Caco-2 (cell line): ENCODE results near the gene MORN5. TPM values are rescaled to one million over a fixed set of nuclear protein-coding genes. Genes with fewer than 3 reads are reported as not detected.

Experiments used
- BruUV-seq: library from RNA; stranded (reverse); fragments of 400-500 nt; replicated peaks from 2 replicates; lab custom pipeline; 2021; lab: Mats Ljungman, UMichigan
- CTCF ChIA-PET: fragments of 300-600 bp; sonication (Branson Sonifier 250); formaldehyde crosslinking; loops from one replicate; lab custom pipeline; 2022; ENCODE audit warnings: antibody characterized with exemption; lab: Charles Lee
- POLR2A ChIA-PET: fragments of 300-600 bp; sonication (Branson Sonifier 250); formaldehyde crosslinking; loops from one replicate; lab custom pipeline; 2022; ENCODE audit warnings: antibody characterized with exemption; lab: Charles Lee
- DNase-seq, 2 experiments: peaks; one replicate each; pipeline versions ENCODE4 v3.0.0 to v3.0.0-alpha.2; 2020 to 2022
- H3K27me3 ChIP-seq: replicated peaks from 2 replicates; pipeline ENCODE4 v1.6.0; 2011; ENCODE audit warnings: low read length; ENCODE audit not compliant: control insufficient read depth, insufficient read depth
- H3K36me3 ChIP-seq: 2 replicates; pipeline ENCODE4 v1.5.1; 2011; ENCODE audit warnings: low read length; ENCODE audit not compliant: control insufficient read depth, insufficient read depth
- H3K4me1 ChIP-seq: fragments of 250-450 bp; sonication (Bioruptor Pico); 2 replicates; pipeline ENCODE4 v1.5.1; 2020; ENCODE audit warnings: mild to moderate bottlenecking
- H3K4me3 ChIP-seq: 2 replicates; pipeline ENCODE4 v1.5.1; 2011; ENCODE audit warnings: low read depth, mild to moderate bottlenecking, control low read depth, low read length
- H3K9me3 ChIP-seq: fragments of 250-450 bp; sonication (Bioruptor Pico); 2 replicates; pipeline ENCODE4 v1.5.1; 2020; ENCODE audit warnings: mild to moderate bottlenecking, moderate library complexity
- H3K27ac Mint-ChIP-seq: one replicate; pipeline ENCODE4 v1.8.0; 2022; ENCODE audit warnings: mixed read lengths; ENCODE audit not compliant: unreplicated experiment
- H3K27me3 Mint-ChIP-seq: one replicate; pipeline ENCODE4 v1.8.0; 2022; ENCODE audit warnings: mixed read lengths; ENCODE audit not compliant: insufficient read depth, unreplicated experiment
- H3K36me3 Mint-ChIP-seq: one replicate; pipeline ENCODE4 v1.8.0; 2022; ENCODE audit warnings: mild to moderate bottlenecking, mixed read lengths; ENCODE audit not compliant: insufficient read depth, unreplicated experiment
- H3K4me1 Mint-ChIP-seq: one replicate; pipeline ENCODE4 v1.8.0; 2022; ENCODE audit warnings: low read depth, mixed read lengths; ENCODE audit not compliant: unreplicated experiment
- H3K4me3 Mint-ChIP-seq: one replicate; pipeline ENCODE4 v1.8.0; 2022; ENCODE audit warnings: mild to moderate bottlenecking, moderate library complexity, mixed read lengths; ENCODE audit not compliant: unreplicated experiment
- H3K9me3 Mint-ChIP-seq: one replicate; pipeline ENCODE4 v1.8.0; 2022; ENCODE audit warnings: mixed read lengths; ENCODE audit not compliant: unreplicated experiment
- intact Hi-C: fragments of 100-400 bp; cut with micrococcal nuclease; formaldehyde crosslinking; loops from one replicate; pipeline ENCODE4 v1.10.0; 2022; ENCODE audit not compliant: unreplicated experiment
- total RNA-seq: library from RNA; stranded (reverse); gene quantifications from 2 replicates; pipeline ENCODE4 v1.2.3, GENCODE V29; 2022
- TF ChIP-seq, protein P1 (sequence below), 2 experiments: fragments of 200-600 bp in 1 of 2; IDR thresholded peaks; 1 replicate in 1 of 2; 2 replicates in 1 of 2; pipeline versions ENCODE4 v1.5.1 to v1.8.0; 2011 to 2022; ENCODE audit warnings: antibody characterized with exemption in 1 of 2, control low read depth in 1 of 2, inconsistent platforms in 1 of 2, low read depth in 1 of 2, low read length in 1 of 2, mild to moderate bottlenecking in 1 of 2, moderate library complexity in 1 of 2; ENCODE audit not compliant: insufficient read depth in 1 of 2, severe bottlenecking in 1 of 2, unreplicated experiment in 1 of 2

MORN5 gene
- total RNA-seq, 1 experiment from 2014 or later, result not detected

DNA sequence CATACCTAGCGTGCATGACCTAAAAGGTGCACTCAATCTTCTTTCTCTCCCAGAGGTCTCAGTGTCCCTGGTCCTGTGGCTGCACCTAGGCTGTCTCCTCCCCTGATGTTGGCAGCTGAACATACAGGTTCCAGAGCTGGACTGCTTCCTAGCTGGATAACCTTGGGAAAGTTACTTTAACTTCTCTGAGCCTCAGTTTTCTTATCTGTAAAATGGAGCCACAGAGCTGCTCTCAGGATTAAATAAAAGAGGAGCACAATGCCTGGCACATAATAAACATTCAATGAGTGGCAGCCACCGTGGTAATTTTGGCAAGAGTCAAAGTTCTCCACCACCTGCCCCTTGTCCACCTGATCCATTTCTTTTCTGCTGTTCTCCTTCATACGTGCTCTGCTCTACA is 14.0 kb downstream of the MORN5 start:
- Mint-ChIP-seq H3K9me3 (no peaks in the 10 kb centered on the region), H3K27me3 (no peaks in the 10 kb centered on the region), H3K4me1 (peaks cover 1% of the 10 kb centered on the region), H3K4me3 (no peak overlapping the region), H3K27ac (no peak overlapping the region), H3K36me3 (no peaks in the 10 kb centered on the region)
- no peaks in the 10 kb centered on the region for H3K36me3 ChIP-seq
- no peaks in the 10 kb centered on the region for H3K9me3 ChIP-seq
- POLR2A ChIA-PET, result no interaction called here
- intact Hi-C loops, result no loop called here
- no peak overlapping the region for H3K4me3 ChIP-seq
- TF ChIP-seq, protein P1, sequence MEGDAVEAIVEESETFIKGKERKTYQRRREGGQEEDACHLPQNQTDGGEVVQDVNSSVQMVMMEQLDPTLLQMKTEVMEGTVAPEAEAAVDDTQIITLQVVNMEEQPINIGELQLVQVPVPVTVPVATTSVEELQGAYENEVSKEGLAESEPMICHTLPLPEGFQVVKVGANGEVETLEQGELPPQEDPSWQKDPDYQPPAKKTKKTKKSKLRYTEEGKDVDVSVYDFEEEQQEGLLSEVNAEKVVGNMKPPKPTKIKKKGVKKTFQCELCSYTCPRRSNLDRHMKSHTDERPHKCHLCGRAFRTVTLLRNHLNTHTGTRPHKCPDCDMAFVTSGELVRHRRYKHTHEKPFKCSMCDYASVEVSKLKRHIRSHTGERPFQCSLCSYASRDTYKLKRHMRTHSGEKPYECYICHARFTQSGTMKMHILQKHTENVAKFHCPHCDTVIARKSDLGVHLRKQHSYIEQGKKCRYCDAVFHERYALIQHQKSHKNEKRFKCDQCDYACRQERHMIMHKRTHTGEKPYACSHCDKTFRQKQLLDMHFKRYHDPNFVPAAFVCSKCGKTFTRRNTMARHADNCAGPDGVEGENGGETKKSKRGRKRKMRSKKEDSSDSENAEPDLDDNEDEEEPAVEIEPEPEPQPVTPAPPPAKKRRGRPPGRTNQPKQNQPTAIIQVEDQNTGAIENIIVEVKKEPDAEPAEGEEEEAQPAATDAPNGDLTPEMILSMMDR (IDR thresholded peaks at IDR 0.05; ENCODE audit: insufficient read depth in 1 of 2, low read depth in 1 of 2, low read length in 1 of 2, severe bottlenecking in 1 of 2, unreplicated experiment in 1 of 2), result no peak
- DNase-seq, result no peak
- BruUV-seq, result no TSS peak
- H3K4me1 ChIP-seq, result peaks cover 6% of the 10 kb centered on the region
- CTCF ChIA-PET, result no interaction called here
- no peaks in the 10 kb centered on the region for H3K27me3 ChIP-seq

DNA sequence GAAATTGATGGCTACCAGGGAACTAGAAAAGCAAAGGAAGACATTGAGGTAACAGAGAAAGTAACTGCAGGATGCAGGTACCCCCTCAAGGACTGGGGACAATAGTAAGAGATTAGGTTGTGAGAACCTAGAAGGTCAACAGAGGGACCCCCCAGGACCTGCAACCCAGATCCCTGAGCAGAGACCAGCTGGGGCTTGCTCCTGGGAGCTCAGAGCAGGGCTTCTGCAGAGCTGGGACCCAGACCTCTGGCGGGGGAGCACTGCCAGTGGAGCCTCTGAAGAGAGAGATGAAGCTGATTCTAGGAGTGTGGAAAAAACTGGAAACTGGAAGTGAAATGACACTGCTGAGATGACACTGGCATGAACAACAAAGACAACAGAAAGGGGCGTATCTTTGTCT is 17.2 kb downstream of the MORN5 start:
- peaks cover 9% of the 10 kb centered on the region for H3K4me1 Mint-ChIP-seq
- no peaks in the 10 kb centered on the region for H3K36me3 Mint-ChIP-seq
- H3K4me3 ChIP-seq, result no peak overlapping the region
- H3K27ac Mint-ChIP-seq, result no peak overlapping the region
- ChIA-PET POLR2A (no interaction called here), CTCF (no interaction called here)
- no peaks in the 10 kb centered on the region for H3K36me3 ChIP-seq
- TF ChIP-seq, protein P1 (IDR thresholded peaks at IDR 0.05; ENCODE audit: insufficient read depth in 1 of 2, low read depth in 1 of 2, low read length in 1 of 2, severe bottlenecking in 1 of 2, unreplicated experiment in 1 of 2), result no peak
- intact Hi-C loops, result no loop called here
- no peaks in the 10 kb centered on the region for H3K9me3 ChIP-seq
- BruUV-seq, result no TSS peak
- peaks cover 33% of the 10 kb centered on the region for H3K4me1 ChIP-seq
- H3K4me3 Mint-ChIP-seq, result no peak overlapping the region
- H3K27me3 Mint-ChIP-seq, result no peaks in the 10 kb centered on the region
- DNase-seq, result no peak
- H3K27me3 ChIP-seq, result no peaks in the 10 kb centered on the region
- H3K9me3 Mint-ChIP-seq, result no peaks in the 10 kb centered on the region

DNA sequence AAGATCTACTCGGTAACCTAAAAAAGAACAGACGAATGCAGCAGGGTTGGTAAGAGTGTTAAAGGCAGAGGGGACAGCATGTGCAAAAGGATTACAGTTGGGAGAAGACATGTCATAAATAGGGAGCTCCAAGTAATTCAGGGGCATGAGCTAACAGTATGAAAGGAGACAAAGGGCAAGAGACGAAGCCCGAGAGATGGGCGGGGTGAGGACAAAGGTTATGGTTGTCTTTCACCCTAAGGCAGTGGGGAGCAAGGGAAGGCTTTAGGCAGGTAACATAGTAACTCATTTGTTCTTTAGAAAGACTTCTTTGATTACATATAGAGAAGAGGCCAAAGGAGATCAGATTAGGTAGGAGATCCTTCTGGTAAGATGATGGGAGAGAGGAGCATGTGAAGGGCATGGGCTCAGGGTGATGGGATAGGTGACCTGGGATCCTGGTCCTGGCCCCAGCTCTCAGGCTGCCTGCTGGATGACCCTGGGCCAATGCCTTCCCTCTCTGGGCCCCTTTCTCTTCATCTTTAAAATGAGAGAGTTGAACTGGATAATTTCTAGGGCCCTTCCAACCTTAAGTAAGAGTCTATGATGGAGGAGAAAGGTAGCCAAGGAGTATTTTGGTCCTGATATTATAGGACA is 19.5 kb downstream of the MORN5 start:
- TF ChIP-seq, protein P1 (IDR thresholded peaks at IDR 0.05; ENCODE audit: insufficient read depth in 1 of 2, low read depth in 1 of 2, low read length in 1 of 2, severe bottlenecking in 1 of 2, unreplicated experiment in 1 of 2), result no peak
- Mint-ChIP-seq H3K27me3 (no peaks in the 10 kb centered on the region), H3K9me3 (no peaks in the 10 kb centered on the region), H3K36me3 (no peaks in the 10 kb centered on the region), H3K27ac (peak overlapping the region; percentile 59), H3K4me1 (peaks cover 9% of the 10 kb centered on the region), H3K4me3 (peak overlapping the region; percentile 14)
- no peak overlapping the region for H3K4me3 ChIP-seq
- POLR2A ChIA-PET, result no interaction called here
- DNase-seq, result peak; percentile 69 to 83
- no TSS peak for BruUV-seq
- peaks cover 33% of the 10 kb centered on the region for H3K4me1 ChIP-seq
- no peaks in the 10 kb centered on the region for H3K9me3 ChIP-seq
- H3K27me3 ChIP-seq, result no peaks in the 10 kb centered on the region
- intact Hi-C loops, result loop anchor here (1.0 to 2.0 kb wide), 2 partner anchors 20 to 35 kb away; partner anchors contain the start of genes MORN5 and NDUFA8
- CTCF ChIA-PET, result interaction anchor here (0.7 to 1.0 kb wide), 4 partner anchors 35 to 80 kb away, joined by 3 read pairs; no protein-coding TSS in a partner anchor
- no peaks in the 10 kb centered on the region for H3K36me3 ChIP-seq
